HG02798 (cell line): ENCODE measurements around the gene B9D1.

ENCODE experiments used
- ATAC-seq: cut with Tn5 transposase; IDR thresholded peaks from one replicate; pipeline ENCODE4 v1.9.1; 2021; ENCODE audit warnings: mild to moderate bottlenecking; ENCODE audit not compliant: unreplicated experiment, poor library complexity

The B9D1 gene

GRCh38 chr17:19362277-19363113 is at the start of gene B9D1:
B9D1 (minus strand) TSS chr17:19362723; CDS start chr17:19362569, 154 bp downstream.
- ATAC-seq = peak; percentile 89

GRCh38 chr17:19411631-19412030 is 49.1 kb upstream of the B9D1 start:
- ATAC-seq = no peak

- no peak for ATAC-seq
These were observed 48.5 kb upstream of the B9D1 start, which contains the start of gene RNF112 for GRCh38 chr17:19410875-19411620. RNF112 (plus strand) TSS chr17:19411232; CDS start chr17:19411409, 177 bp downstream.

- ATAC-seq = no peak
These were observed 47.6 kb upstream of the B9D1 start for GRCh38 chr17:19410091-19410490.

GRCh38 chr17:19409509-19409908 is 47.0 kb upstream of the B9D1 start:
- ATAC-seq = no peak

DNA sequence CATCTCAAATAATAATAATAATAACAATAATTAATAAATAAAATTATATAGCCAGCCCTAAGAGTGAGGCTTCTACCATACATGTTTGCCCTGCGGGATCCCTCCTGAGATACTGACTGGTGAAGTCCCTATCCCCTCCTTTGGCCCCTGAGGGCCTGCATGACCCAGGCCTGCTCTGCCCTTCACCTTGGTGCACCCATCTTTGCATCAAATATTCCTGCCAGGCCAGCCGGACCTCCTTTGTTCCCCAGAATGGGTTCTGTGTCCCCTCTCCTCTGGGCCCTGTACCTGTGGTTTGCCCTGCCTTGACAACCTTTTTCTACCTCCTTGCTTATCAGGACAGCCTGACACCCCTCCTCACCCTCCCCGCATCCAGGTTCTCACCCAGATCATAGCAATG is 46.5 kb upstream of the B9D1 start:
- no peak for ATAC-seq

- no peak for ATAC-seq
These were observed 45.8 kb upstream of the B9D1 start for GRCh38 chr17:19408346-19408710.

GRCh38 chr17:19407601-19408345 is 45.2 kb upstream of the B9D1 start:
- no peak for ATAC-seq

DNA sequence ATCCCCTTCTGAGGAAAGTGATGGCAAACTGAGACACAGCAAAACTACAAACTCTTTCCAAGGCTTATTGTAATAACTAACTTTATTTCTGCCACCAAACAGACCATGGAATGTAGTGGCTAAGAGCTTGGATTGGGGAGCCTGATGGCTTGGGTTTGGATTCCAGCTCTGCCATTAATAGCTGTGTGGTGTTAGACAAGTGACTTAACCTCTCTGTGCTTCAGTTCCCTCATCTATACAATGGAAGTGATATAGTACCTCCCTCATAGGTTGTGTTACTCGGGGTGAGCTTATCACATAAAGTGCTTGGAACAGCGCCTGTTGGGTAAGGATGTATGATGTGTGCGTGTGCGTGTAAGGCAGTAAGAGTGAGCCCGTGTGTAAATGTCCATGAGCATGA is 42.6 kb upstream of the B9D1 start:
- no peak for ATAC-seq

DNA sequence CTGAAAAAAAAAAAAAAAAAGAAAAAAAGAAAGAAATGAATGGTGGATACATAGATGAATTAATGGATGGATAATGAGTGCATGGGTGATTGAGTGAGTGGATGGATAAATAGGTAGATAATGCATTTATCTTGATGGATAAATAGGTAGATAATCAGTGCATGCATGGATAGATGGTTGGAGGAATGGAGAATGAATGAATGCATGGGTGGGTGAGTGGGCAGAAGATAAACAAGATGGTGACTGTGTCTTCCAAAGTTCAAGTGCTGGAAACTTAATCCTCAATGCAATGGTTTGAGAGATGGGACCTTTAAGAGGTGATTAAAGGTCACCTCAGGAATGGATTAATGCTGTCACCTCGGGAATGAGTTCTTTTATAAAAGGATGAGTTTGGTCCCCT is 41.7 kb upstream of the B9D1 start:
- no peak for ATAC-seq

DNA sequence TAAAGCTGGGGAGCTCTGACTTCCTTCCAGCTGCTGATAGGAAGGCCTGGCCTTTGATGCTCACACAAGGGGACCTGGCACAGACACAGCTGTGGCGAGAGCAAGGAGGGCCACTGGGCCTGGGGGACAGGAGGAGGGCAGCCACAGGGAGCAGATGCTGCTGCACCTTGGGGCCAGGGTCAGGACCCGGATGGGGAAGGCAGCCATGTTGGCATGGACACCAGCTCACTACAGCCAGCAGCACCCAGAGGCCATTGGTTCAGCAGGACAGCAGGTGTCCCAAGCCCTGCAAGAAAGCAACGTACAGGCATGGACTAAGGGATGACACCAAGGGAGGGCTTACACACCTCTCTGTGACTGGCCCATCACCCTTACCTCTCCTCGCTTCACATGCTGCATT is 40.5 kb upstream of the B9D1 start:
- no peak for ATAC-seq

GRCh38 chr17:19402171-19402570 is 39.6 kb upstream of the B9D1 start:
- ATAC-seq = no peak

DNA sequence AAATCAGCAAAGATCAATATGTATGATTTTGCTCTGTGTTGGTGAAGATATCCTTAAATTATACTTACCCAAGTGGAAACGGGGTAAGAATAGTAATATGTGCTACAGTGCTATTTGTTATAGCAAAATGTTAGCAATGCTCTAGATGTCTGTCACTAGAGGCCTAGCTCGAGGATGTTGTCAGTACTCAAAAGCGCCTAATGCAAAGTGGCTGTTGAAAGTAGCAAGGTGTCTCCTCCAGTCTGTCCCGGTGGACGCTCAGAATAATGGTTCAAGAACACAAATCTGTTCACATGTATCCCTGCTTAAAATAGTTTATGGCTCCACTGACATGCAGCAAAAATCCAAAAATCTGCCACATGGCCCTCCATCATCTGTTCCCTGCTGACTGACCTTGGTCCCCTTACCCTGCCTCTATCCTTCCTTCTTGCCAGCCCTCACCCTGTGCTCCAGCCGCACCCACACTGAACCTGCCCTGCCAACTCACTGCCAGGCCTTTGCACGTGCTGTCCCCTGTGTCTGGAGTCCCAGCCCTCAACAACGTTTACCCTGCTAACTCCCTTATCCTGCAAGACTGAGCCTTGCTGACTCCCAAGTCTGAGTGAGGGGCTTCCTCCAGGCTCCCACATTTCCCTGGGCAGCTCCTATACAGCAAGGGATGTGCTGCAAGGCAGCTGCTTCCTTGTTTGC is 38.9 kb upstream of the B9D1 start:
- ATAC-seq = no peak

- ATAC-seq = no peak
These were observed 37.4 kb upstream of the B9D1 start for GRCh38 chr17:19399750-19400450.

DNA sequence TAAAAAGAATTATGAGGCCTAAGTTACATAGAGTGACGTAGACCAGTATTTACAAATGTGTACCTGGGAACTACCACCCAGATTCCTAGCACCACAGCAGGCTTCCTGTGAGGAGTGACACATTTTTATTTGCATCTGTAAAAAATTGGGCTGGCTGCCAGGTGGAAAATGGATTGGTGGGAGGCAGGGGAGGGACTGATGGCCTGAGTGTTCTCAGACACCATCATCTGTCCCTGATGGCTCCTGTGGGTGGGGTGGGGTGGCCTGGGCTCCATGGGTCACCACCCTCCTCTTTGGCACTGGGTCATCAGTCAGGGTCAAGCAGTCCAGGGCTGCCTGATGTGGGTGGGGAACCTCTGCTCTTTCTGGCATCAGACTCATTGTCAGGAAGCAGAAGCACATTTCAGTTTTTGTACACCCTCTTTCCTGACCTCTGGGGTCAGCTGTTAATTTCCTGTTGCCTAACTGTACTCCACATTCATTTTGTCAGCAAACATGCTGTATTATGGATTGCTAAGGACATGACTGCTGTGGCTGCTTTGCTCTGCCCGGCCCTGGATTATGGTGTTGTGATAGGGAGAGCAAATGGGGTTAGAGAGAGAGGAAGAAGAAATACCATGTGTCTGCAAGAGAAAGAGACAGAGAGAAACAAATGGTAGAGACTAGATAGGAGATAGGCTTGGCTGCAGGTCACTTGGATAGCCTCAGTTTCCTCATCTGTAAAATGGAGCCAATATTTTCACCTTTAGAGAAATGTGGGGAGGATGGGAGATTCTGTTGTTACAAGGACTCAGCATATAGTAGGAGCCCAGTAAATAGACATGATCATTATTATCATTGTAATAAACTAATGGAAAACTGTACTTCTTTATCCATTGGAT is 36.0 kb upstream of the B9D1 start:
- no peak for ATAC-seq

GRCh38 chr17:19397556-19398041 is 35.1 kb upstream of the B9D1 start:
- ATAC-seq = no peak

DNA sequence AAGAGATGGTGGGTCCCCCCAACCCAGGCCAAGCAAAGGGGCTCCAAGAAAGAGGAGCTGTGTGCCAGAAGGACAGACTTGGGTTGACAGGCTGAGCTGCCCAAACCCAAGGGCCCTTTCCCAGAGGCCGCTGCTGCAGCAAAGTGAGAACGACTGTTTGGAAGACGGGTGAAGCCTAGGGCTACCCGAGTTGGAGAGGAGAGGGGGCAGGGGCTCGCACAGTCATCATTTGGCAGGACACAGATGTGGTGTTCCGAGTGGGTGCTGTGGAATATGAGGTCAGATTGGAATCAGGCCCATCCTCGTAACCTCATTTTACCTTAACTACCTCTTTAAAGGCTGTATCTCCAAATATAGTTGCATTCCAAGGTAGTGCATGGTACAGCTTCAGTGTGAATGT is 29.8 kb upstream of the B9D1 start:
- ATAC-seq = no peak

- ATAC-seq = no peak
These were observed 28.9 kb upstream of the B9D1 start for GRCh38 chr17:19391432-19391831.

- no peak for ATAC-seq
These were observed 28.4 kb upstream of the B9D1 start for GRCh38 chr17:19390951-19391350.
